HepG2 (cell line): Measurements from ENCODE around the gene HADH. TPM values are rescaled to one million over a fixed set of nuclear protein-coding genes. Genes with fewer than 3 reads are reported as not detected.

Experiments used
- ATAC-seq: fragments of 200-7000 bp; cut with Tn5 transposase; 3 replicates; pipeline ENCODE4 v1.9.1; 2020; ENCODE audit warnings: mild to moderate bottlenecking, moderate library complexity
- BruUV-seq: library from RNA; stranded (reverse); fragments of 400-500 nt; replicated peaks from 2 replicates; lab custom pipeline; 2021; lab: Mats Ljungman, UMichigan
- CTCF ChIA-PET: fragments of 300-600 bp; formaldehyde crosslinking; extraction: SDS; loops from one replicate; lab custom pipeline; 2021; ENCODE audit warnings: low total read pairs, inconsistent platforms, low intra/inter-chr PET ratio; lab: Yijun Ruan, JAX
- POLR2A ChIA-PET: fragments of 350-600 bp; sonication (Branson Sonifier 250); formaldehyde crosslinking; loops from one replicate; lab custom pipeline; 2020; ENCODE audit warnings: antibody characterized with exemption, inconsistent platforms; lab: Yijun Ruan, JAX
- DNase-seq: peaks from one replicate; pipeline ENCODE4 v3.0.0-alpha.2; 2015; ENCODE audit warnings: low spot score
- FAIRE-seq: peaks from 3 replicates; lab custom pipeline; 2011; peaks lifted over from hg19 to GRCh38; lab: Jason Lieb, UNC
- H2AFZ ChIP-seq: one replicate; pipeline ENCODE4 v1.6.1; 2011; ENCODE audit warnings: low read length, inconsistent platforms
- H3K27ac ChIP-seq: fragments of 300-600 bp; 3 replicates; pipeline ENCODE4 v1.8.0; 2011; ENCODE audit warnings: mixed run types, mild to moderate bottlenecking, mixed read lengths, low read length, inconsistent platforms; ENCODE audit not compliant: insufficient read depth; ENCODE audit errors: extremely low read length
- H3K27me3 ChIP-seq, 2 experiments: fragments of 200-600 bp in 1 of 2; 2 replicates in 1 of 2; 3 replicates in 1 of 2; pipeline versions ENCODE4 v1.6.0 to v1.8.0; 2011; ENCODE audit warnings: low read length in 2 of 2, mild to moderate bottlenecking in 2 of 2, moderate library complexity in 2 of 2, inconsistent platforms in 1 of 2; ENCODE audit not compliant: insufficient read depth in 2 of 2, control insufficient read depth in 1 of 2
- H3K36me3 ChIP-seq, 2 experiments: fragments of 200-600 bp in 1 of 2; replicated peaks in 1 of 2; 2 replicates in 1 of 2; 3 replicates in 1 of 2; pipeline versions ENCODE4 v1.5.1 to v1.8.0; 2011; ENCODE audit warnings: low read length in 2 of 2, inconsistent platforms in 1 of 2; ENCODE audit not compliant: insufficient read depth in 2 of 2, control insufficient read depth in 1 of 2
- H3K4me1 ChIP-seq: 2 replicates; pipeline ENCODE4 v1.5.1; 2012; ENCODE audit warnings: low read length, inconsistent platforms; ENCODE audit not compliant: insufficient read depth
- H3K4me2 ChIP-seq: 2 replicates; pipeline ENCODE4 v1.6.0; 2011; ENCODE audit warnings: low read depth, low read length, inconsistent platforms
- H3K4me3 ChIP-seq, 3 experiments: fragments of 200-600 bp in 1 of 3; sonication (generic), shearing (Covaris generic) in 1 of 3; replicated peaks in 1 of 3; 2 replicates each; pipeline ENCODE4 v1.5.1; 2011 to 2016; ENCODE audit warnings: low read length in 3 of 3, inconsistent platforms in 2 of 3, low read depth in 2 of 3, mild to moderate bottlenecking in 2 of 3, control low read depth in 1 of 3, mixed read lengths in 1 of 3; ENCODE audit not compliant: insufficient read depth in 1 of 3
- H3K79me2 ChIP-seq: one replicate; pipeline ENCODE4 v1.6.1; 2011; ENCODE audit warnings: low read length, inconsistent platforms; ENCODE audit not compliant: insufficient read depth
- H3K9ac ChIP-seq: 2 replicates; pipeline ENCODE4 v1.6.0; 2011; ENCODE audit warnings: mild to moderate bottlenecking, low read depth, low read length, inconsistent platforms; ENCODE audit not compliant: insufficient read depth
- H3K9me3 ChIP-seq: 2 replicates; pipeline ENCODE4 v1.5.1; 2012; ENCODE audit warnings: mild to moderate bottlenecking, low read length
- H4K20me1 ChIP-seq: 2 replicates; pipeline ENCODE4 v1.6.0; 2011; ENCODE audit warnings: inconsistent platforms, mild to moderate bottlenecking, low read length, moderate library complexity; ENCODE audit not compliant: insufficient read depth
- CEBPB ChIP-seq: IDR thresholded peaks from 2 replicates; pipeline ENCODE4 v1.6.1; 2011; ENCODE audit warnings: low read depth, low read length, improper control_type of control experiment, borderline replicate concordance
- CREB1 ChIP-seq, 2 experiments: fragments of 450-650 bp in 1 of 2; IDR thresholded peaks; 2 replicates each; pipeline ENCODE4 v1.6.1; 2016 to 2017; ENCODE audit warnings: control low read depth in 1 of 2, mild to moderate bottlenecking in 1 of 2, missing compliant biosample characterization in 1 of 2, missing genetic modification characterization in 1 of 2
- FOSL2 ChIP-seq: sonication (generic); formaldehyde crosslinking; IDR thresholded peaks from 2 replicates; pipeline ENCODE4 v1.4.0; 2020; ENCODE audit warnings: missing genetic modification reagents
- KAT8 ChIP-seq: IDR thresholded peaks from 2 replicates; pipeline ENCODE4 v1.6.1; 2016; ENCODE audit warnings: missing genetic modification reagents, missing compliant biosample characterization
- NFRKB ChIP-seq: fragments of 450-650 bp; IDR thresholded peaks from 2 replicates; pipeline ENCODE4 v1.6.1; 2017
- NKX3-1 ChIP-seq: sonication (generic); formaldehyde crosslinking; IDR thresholded peaks from 2 replicates; pipeline ENCODE4 v1.5.0; 2020; ENCODE audit warnings: missing genetic modification reagents
- POLR2AphosphoS5 ChIP-seq: IDR thresholded peaks from 2 replicates; pipeline ENCODE4 v1.6.1; 2012; ENCODE audit warnings: low read depth, low read length
- RARG ChIP-seq: sonication (generic); formaldehyde crosslinking; IDR thresholded peaks from 2 replicates; pipeline ENCODE4 v1.4.0; 2020; ENCODE audit warnings: low read depth, mild to moderate bottlenecking, missing genetic modification reagents
- RBM39 ChIP-seq: fragments of 200-400 bp; formaldehyde crosslinking; IDR thresholded peaks from one replicate; pipeline ENCODE4 v1.6.1; 2018; ENCODE audit warnings: antibody characterized with exemption, mild to moderate bottlenecking, low read depth, low read length; ENCODE audit not compliant: poor library complexity, severe bottlenecking
- RXRB ChIP-seq: IDR thresholded peaks from 2 replicates; pipeline ENCODE4 v1.6.1; 2016; ENCODE audit warnings: borderline replicate concordance, missing genetic modification reagents, missing compliant biosample characterization
- ZBTB21 ChIP-seq: sonication (generic); formaldehyde crosslinking; IDR thresholded peaks from 2 replicates; pipeline ENCODE4 v1.4.0; 2020; ENCODE audit warnings: missing genetic modification reagents
- ZFP37 ChIP-seq: sonication (generic); formaldehyde crosslinking; IDR thresholded peaks from 2 replicates; pipeline ENCODE4 v1.4.0; 2020; ENCODE audit warnings: missing genetic modification reagents, borderline replicate concordance
- WGBS: methylation state at CpG from one replicate; pipeline ENCODE4 v1.1.6; 2017; ENCODE audit warnings: low lambda C conversion rate; 5-methylcytosine and 5-hydroxymethylcytosine counted together
- in situ Hi-C: cut with HindIII; loops from 2 replicates; pipeline ENCODE4 v1.10.0; 2017; ENCODE audit warnings: low pct_unique_long_range_greater_than_20kb; ENCODE audit not compliant: extremely low pct_ligation_motif_present
- intact Hi-C: fragments of 100-400 bp; cut with micrococcal nuclease; formaldehyde crosslinking; loops from one replicate; pipeline ENCODE4 v1.10.0; 2022; ENCODE audit not compliant: unreplicated experiment
- polyA plus RNA-seq, 8 experiments: library from polyadenylated mRNA; depleted of rRNA in 3 of 8; stranded (reverse) in 7 of 8; unstranded in 1 of 8; fragments of >200 nt; fragmentation: Illumina TruSeq in 4 of 8; extraction: Trizol in 4 of 8; gene quantifications; 2 replicates each; pipeline versions ENCODE4 v1.2.1 to v1.2.3, GENCODE V29; 2011 to 2016; ENCODE audit warnings: low read depth in 4 of 8, missing spikeins in 1 of 8, mixed read lengths in 1 of 8; ENCODE audit not compliant: insufficient read depth in 1 of 8
- total RNA-seq, 5 experiments: library from RNA; depleted of rRNA; stranded (reverse); fragments of >200 nt; fragmentation: Illumina TruSeq; extraction: Trizol; gene quantifications; 2 replicates each; pipeline ENCODE4 v1.2.3, GENCODE V29; 2016; ENCODE audit warnings: low read depth in 1 of 5
- TF ChIP-seq, protein P1 (sequence below), 2 experiments: sonication (generic) in 1 of 2; formaldehyde crosslinking in 1 of 2; IDR thresholded peaks; 2 replicates each; pipeline versions ENCODE4 v1.4.0 to v1.6.1; 2018 to 2020; ENCODE audit warnings: missing genetic modification reagents in 2 of 2, borderline replicate concordance in 1 of 2, low read depth in 1 of 2, mild to moderate bottlenecking in 1 of 2, missing biosample characterization in 1 of 2

Gene HADH
- total and polyA plus RNA-seq, 2 of the 13 experiments (the other 11 are each of a cell fraction or from before 2014, with no cell fraction given), result 29.6 to 33.9 TPM

DNA sequence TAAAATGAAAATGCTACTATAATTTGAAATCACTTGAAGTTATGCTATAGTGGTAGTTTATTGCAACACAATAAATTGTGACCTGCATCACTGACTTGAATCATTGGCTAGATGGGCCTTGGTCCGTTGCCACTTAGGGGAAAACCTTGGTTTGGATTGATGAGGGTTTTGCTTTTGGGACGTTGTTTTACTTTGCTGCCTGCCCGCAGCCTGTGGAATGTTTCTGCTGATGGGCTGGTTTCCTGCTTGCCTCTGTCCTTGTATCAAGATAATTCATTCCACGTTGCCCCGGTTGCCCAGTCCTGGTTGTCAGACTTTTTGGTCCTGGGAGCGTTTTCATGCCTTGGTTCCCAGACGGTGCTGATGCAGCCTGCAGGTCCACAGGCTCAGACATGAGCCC is 18.3 kb downstream of the HADH start (continued):
- TF ChIP-seq CREB1 (IDR thresholded peaks at IDR 0.05), result no peak
- TF ChIP-seq CREB1 (CRISPR knock-in tag; IDR thresholded peaks at IDR 0.05), result no peak
- TF ChIP-seq KAT8 (CRISPR knock-in tag), result no peak
- TF ChIP-seq NFRKB, result no peak
- TF ChIP-seq FOSL2 (CRISPR knock-in tag), result no peak
- TF ChIP-seq POLR2AphosphoS5, result no peak

GRCh38 chr4:108008721-108009120 is 19.0 kb downstream of the HADH start:
- peaks cover 3 to 6% of the 10 kb centered on the region in 2 experiments; a peak in 3 of 5 replicates for H3K36me3 ChIP-seq
- H3K27ac ChIP-seq, result no peak overlapping the region
- H4K20me1 ChIP-seq, result no peaks in the 10 kb centered on the region
- POLR2A ChIA-PET, result no interaction called here
- intact Hi-C loops, result no loop called here
- no peak overlapping the region for H3K9ac ChIP-seq
- no peaks in the 10 kb centered on the region for H3K27me3 ChIP-seq
- H2AFZ ChIP-seq, result no peak overlapping the region
- FAIRE-seq, result no peak
- H3K4me2 ChIP-seq, result no peak overlapping the region
- in situ Hi-C loops, result no loop called here
- CTCF ChIA-PET, result no interaction called here
- H3K79me2 ChIP-seq, result no peaks in the 10 kb centered on the region
- no peak overlapping the region for H3K4me3 ChIP-seq
- no peak for ATAC-seq
- DNase-seq, result no peak
- 92% methylated on average over 2 of the region's 2 CpGs for WGBS
- BruUV-seq, result no TSS peak
- no peak for TF ChIP-seq RBM39
- TF ChIP-seq RXRB (CRISPR knock-in tag), result no peak
- no peak for TF ChIP-seq NKX3-1 (CRISPR knock-in tag)
- TF ChIP-seq CEBPB, result peak; percentile 30; the same call in 1 of the 2 replicates
- TF ChIP-seq ZBTB21 (CRISPR knock-in tag), result no peak
- TF ChIP-seq ZFP37 (CRISPR knock-in tag), result no peak
- TF ChIP-seq, protein P1, sequence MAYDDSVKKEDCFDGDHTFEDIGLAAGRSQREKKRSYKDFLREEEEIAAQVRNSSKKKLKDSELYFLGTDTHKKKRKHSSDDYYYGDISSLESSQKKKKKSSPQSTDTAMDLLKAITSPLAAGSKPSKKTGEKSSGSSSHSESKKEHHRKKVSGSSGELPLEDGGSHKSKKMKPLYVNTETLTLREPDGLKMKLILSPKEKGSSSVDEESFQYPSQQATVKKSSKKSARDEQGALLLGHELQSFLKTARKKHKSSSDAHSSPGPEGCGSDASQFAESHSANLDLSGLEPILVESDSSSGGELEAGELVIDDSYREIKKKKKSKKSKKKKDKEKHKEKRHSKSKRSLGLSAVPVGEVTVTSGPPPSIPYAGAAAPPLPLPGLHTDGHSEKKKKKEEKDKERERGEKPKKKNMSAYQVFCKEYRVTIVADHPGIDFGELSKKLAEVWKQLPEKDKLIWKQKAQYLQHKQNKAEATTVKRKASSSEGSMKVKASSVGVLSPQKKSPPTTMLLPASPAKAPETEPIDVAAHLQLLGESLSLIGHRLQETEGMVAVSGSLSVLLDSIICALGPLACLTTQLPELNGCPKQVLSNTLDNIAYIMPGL (CRISPR knock-in tag; IDR thresholded peaks at IDR 0.05; ENCODE audit: borderline replicate concordance in 1 of 2, low read depth in 1 of 2), result no peak
- TF ChIP-seq RARG (CRISPR knock-in tag), result no peak
- TF ChIP-seq, all 625 proteins: peak for 1
- Histone ChIP-seq H3K9me3 (no peaks in the 10 kb centered on the region), H3K4me1 (peaks cover 10% of the 10 kb centered on the region)
